Keratinocyte (primary cell): ENCODE results near the gene WDSUB1. TPM values are rescaled to one million over a fixed set of nuclear protein-coding genes. Genes with fewer than 3 reads are reported as not detected.

Source experiments
- DNase-seq: peaks from one replicate; pipeline ENCODE4 v3.0.0-alpha.2; 2011; ENCODE audit warnings: low read depth, missing footprints, low spot score
- FAIRE-seq: peaks from 2 replicates; lab custom pipeline; 2011; peaks lifted over from hg19 to GRCh38; lab: Jason Lieb, UNC
- H2AFZ ChIP-seq: 2 replicates; pipeline ENCODE4 v1.6.0; 2012; ENCODE audit warnings: low read length, control low read depth, inconsistent platforms; ENCODE audit not compliant: control insufficient read depth
- H3K27ac ChIP-seq: 2 replicates; pipeline ENCODE4 v1.5.1; 2011; ENCODE audit warnings: low read length; ENCODE audit not compliant: control insufficient read depth, insufficient read depth
- H3K27me3 ChIP-seq: 3 replicates; pipeline ENCODE4 v1.6.0; 2011; ENCODE audit warnings: low read length; ENCODE audit not compliant: control insufficient read depth, insufficient read depth; ENCODE audit errors: extremely low read depth
- H3K36me3 ChIP-seq, 2 experiments: 2 replicates in 1 of 2; 3 replicates in 1 of 2; pipeline ENCODE4 v1.5.1; 2011; ENCODE audit warnings: low read length in 2 of 2, mild to moderate bottlenecking in 1 of 2; ENCODE audit not compliant: control insufficient read depth in 2 of 2, insufficient read depth in 2 of 2; ENCODE audit errors: extremely low read depth in 1 of 2
- H3K4me1 ChIP-seq: 3 replicates; pipeline ENCODE4 v1.5.1; 2011; ENCODE audit warnings: low read length; ENCODE audit not compliant: control insufficient read depth, insufficient read depth; ENCODE audit errors: extremely low read depth
- H3K4me2 ChIP-seq: 3 replicates; pipeline ENCODE4 v1.6.0; 2011; ENCODE audit warnings: low read depth, low read length; ENCODE audit not compliant: control insufficient read depth, insufficient read depth; ENCODE audit errors: extremely low read depth
- H3K4me3 ChIP-seq, 3 experiments: fragments of 200-600 bp in 1 of 3; sonication (generic) in 1 of 3; 2 replicates in 2 of 3; 3 replicates in 1 of 3; pipeline ENCODE4 v1.5.1; 2011 to 2016; ENCODE audit warnings: low read length in 3 of 3, mild to moderate bottlenecking in 3 of 3, control low read depth in 2 of 3, inconsistent platforms in 1 of 3, low read depth in 1 of 3, mixed read lengths in 1 of 3, mixed run types in 1 of 3, moderate library complexity in 1 of 3; ENCODE audit not compliant: control insufficient read depth in 2 of 3, insufficient read depth in 2 of 3; ENCODE audit errors: extremely low read depth in 1 of 3
- H3K79me2 ChIP-seq: 2 replicates; pipeline ENCODE4 v1.6.0; 2012; ENCODE audit warnings: low read length; ENCODE audit not compliant: control insufficient read depth, insufficient read depth
- H3K9ac ChIP-seq: 3 replicates; pipeline ENCODE4 v1.6.0; 2011; ENCODE audit warnings: low read length; ENCODE audit not compliant: control insufficient read depth, insufficient read depth; ENCODE audit errors: extremely low read depth
- H3K9me1 ChIP-seq: 3 replicates; pipeline ENCODE4 v1.6.0; 2011; ENCODE audit warnings: low read length; ENCODE audit not compliant: control insufficient read depth, insufficient read depth; ENCODE audit errors: extremely low read depth
- H3K9me3 ChIP-seq: 2 replicates; pipeline ENCODE4 v1.5.1; 2012; ENCODE audit warnings: low read depth, low read length; ENCODE audit not compliant: control insufficient read depth
- H4K20me1 ChIP-seq: 3 replicates; pipeline ENCODE4 v1.6.0; 2011; ENCODE audit warnings: low read length; ENCODE audit not compliant: control insufficient read depth, insufficient read depth; ENCODE audit errors: extremely low read depth
- CTCF ChIP-seq, 3 experiments: IDR thresholded peaks in 1 of 3; conservative IDR thresholded peaks in 1 of 3; optimal IDR thresholded peaks in 1 of 3; 2 replicates in 2 of 3; 3 replicates in 1 of 3; pipeline versions ENCODE3 to v1.5.1; 2011; ENCODE audit warnings: low read length in 3 of 3, mild to moderate bottlenecking in 3 of 3, moderate library complexity in 2 of 3, control low read depth in 1 of 3, inconsistent platforms in 1 of 3; ENCODE audit not compliant: insufficient read depth in 2 of 3; ENCODE audit errors: extremely low read depth in 1 of 3
- EZH2 ChIP-seq: IDR thresholded peaks from one replicate; pipeline ENCODE4 v1.6.1; 2012; ENCODE audit warnings: inconsistent platforms, mild to moderate bottlenecking, low read length, moderate library complexity
- dilution Hi-C: fragments of 300-500 bp; cut with MboI; formaldehyde crosslinking; loops from one replicate; pipeline ENCODE4 v1.7.0; 2020; ENCODE audit warnings: low sequenced_read_pairs; ENCODE audit not compliant: extremely low pct_ligation_motif_present
- polyA plus RNA-seq, 5 experiments: library from polyadenylated mRNA; depleted of rRNA in 3 of 5; stranded (reverse) in 3 of 5; stranded (forward) in 1 of 5; unstranded in 1 of 5; fragments of >200 nt; gene quantifications; 1 replicate in 1 of 5; 2 replicates in 3 of 5; 3 replicates in 1 of 5; pipeline versions ENCODE4 v1.2.1 to v1.2.3, GENCODE V29; 2011 to 2012; ENCODE audit warnings: missing spikeins in 2 of 5, low read depth in 1 of 5, low replicate concordance in 1 of 5

Gene WDSUB1
- polyA plus RNA-seq, 1 donor (not counting 4 experiments of a cell fraction or from before 2014, with no cell fraction given) = 4.0 TPM

GRCh38 chr2:159272156-159272555 is 14.3 kb downstream of the WDSUB1 start:
- H4K20me1 ChIP-seq = no peaks in the 10 kb centered on the region
- no peaks in the 10 kb centered on the region for H3K27me3 ChIP-seq
- no peaks in the 10 kb centered on the region for H3K9me1 ChIP-seq
- no peak for TF ChIP-seq EZH2
- no peak for TF ChIP-seq CTCF (optimal IDR thresholded peaks at IDR 0.05 in 1 of 3, IDR thresholded peaks at IDR 0.05 in 1 of 3, conservative IDR thresholded peaks at IDR 0.05 in 1 of 3; ENCODE audit: extremely low read depth in 1 of 3, insufficient read depth in 2 of 3, low read length in 3 of 3)
- no peak overlapping the region for H3K9ac ChIP-seq
- no peak overlapping the region for H3K27ac ChIP-seq
- dilution Hi-C loops = no loop called here
- H3K4me2 ChIP-seq = no peak overlapping the region
- no peaks in the 10 kb centered on the region for H3K79me2 ChIP-seq
- H3K9me3 ChIP-seq = no peaks in the 10 kb centered on the region
- no peaks in the 10 kb centered on the region for H3K4me1 ChIP-seq
- H3K4me3 ChIP-seq = no peak overlapping the region
- no peak overlapping the region for H2AFZ ChIP-seq
- FAIRE-seq = peak; percentile 36
- DNase-seq = no peak
- H3K36me3 ChIP-seq = no peaks in the 10 kb centered on the region

GRCh38 chr2:159270744-159271379 is 15.6 kb downstream of the WDSUB1 start:
- FAIRE-seq (no peak), DNase-seq (no peak)
- Histone ChIP-seq H3K4me3 (no peak overlapping the region), H3K9ac (no peak overlapping the region), H3K9me1 (no peaks in the 10 kb centered on the region), H3K4me1 (no peaks in the 10 kb centered on the region), H2AFZ (no peak overlapping the region), H3K9me3 (no peaks in the 10 kb centered on the region), H3K27me3 (no peaks in the 10 kb centered on the region), H3K27ac (no peak overlapping the region), H3K36me3 (no peaks in the 10 kb centered on the region), H4K20me1 (no peaks in the 10 kb centered on the region), H3K79me2 (no peaks in the 10 kb centered on the region), H3K4me2 (no peak overlapping the region)
- TF ChIP-seq EZH2 (no peak), CTCF (optimal IDR thresholded peaks at IDR 0.05 in 1 of 3, IDR thresholded peaks at IDR 0.05 in 1 of 3, conservative IDR thresholded peaks at IDR 0.05 in 1 of 3; ENCODE audit: extremely low read depth in 1 of 3, insufficient read depth in 2 of 3, low read length in 3 of 3) (no peak)
- dilution Hi-C loops = no loop called here
